Loucy (cell line): ENCODE data around the gene UBXN6.

Source experiments
- H2AFZ ChIP-seq: fragments of 200-600 bp; sonication (generic); 2 replicates; pipeline ENCODE4 v1.6.0; 2016; ENCODE audit warnings: antibody characterized with exemption, mild to moderate bottlenecking, low read length, moderate library complexity
- H3F3A ChIP-seq: fragments of 200-600 bp; 2 replicates; pipeline ENCODE4 v1.6.0; 2016; ENCODE audit warnings: antibody characterized with exemption, low read depth, mild to moderate bottlenecking
- H3K27me3 ChIP-seq: fragments of 200-600 bp; sonication (generic); 2 replicates; pipeline ENCODE4 v1.6.1; 2014; ENCODE audit warnings: low read length, mild to moderate bottlenecking; ENCODE audit not compliant: insufficient read depth, poor library complexity, severe bottlenecking
- H3K36me3 ChIP-seq: fragments of 200-600 bp; sonication (generic); 2 replicates; pipeline ENCODE4 v1.6.1; 2016; ENCODE audit warnings: low read length; ENCODE audit not compliant: insufficient read depth
- H3K4me1 ChIP-seq: fragments of 200-600 bp; sonication (generic); 2 replicates; pipeline ENCODE4 v1.5.1; 2014; ENCODE audit warnings: low read length, mild to moderate bottlenecking; ENCODE audit not compliant: insufficient read depth, poor library complexity, severe bottlenecking
- H3K4me2 ChIP-seq: fragments of 200-600 bp; sonication (generic); 2 replicates; pipeline ENCODE4 v1.6.0; 2014; ENCODE audit warnings: antibody characterized with exemption, low read length, low read depth, mild to moderate bottlenecking; ENCODE audit not compliant: poor library complexity, severe bottlenecking
- H3K4me3 ChIP-seq: fragments of 200-600 bp; sonication (generic); 2 replicates; pipeline ENCODE4 v1.5.1; 2014; ENCODE audit warnings: low read length, mild to moderate bottlenecking, mixed read lengths; ENCODE audit not compliant: poor library complexity, severe bottlenecking
- H3K79me2 ChIP-seq: fragments of 200-600 bp; sonication (generic); 2 replicates; pipeline ENCODE4 v1.6.1; 2014; ENCODE audit warnings: low read length; ENCODE audit not compliant: insufficient read depth
- H3K9ac ChIP-seq: fragments of 200-600 bp; sonication (generic); 2 replicates; pipeline ENCODE4 v1.6.0; 2014; ENCODE audit warnings: mild to moderate bottlenecking, low read depth, low read length, moderate library complexity; ENCODE audit not compliant: poor library complexity, severe bottlenecking
- H3K9me2 ChIP-seq: fragments of 200-600 bp; sonication (generic); replicated peaks from 2 replicates; pipeline ENCODE4 v1.6.1; 2016; ENCODE audit warnings: low read depth, low read length, mixed read lengths
- H3K9me3 ChIP-seq: fragments of 200-600 bp; sonication (generic); 2 replicates; pipeline ENCODE4 v1.6.1; 2014; ENCODE audit warnings: mild to moderate bottlenecking, antibody characterized with exemption, low read length, low read depth; ENCODE audit not compliant: insufficient read depth
- H4K20me1 ChIP-seq: fragments of 200-600 bp; sonication (generic); 2 replicates; pipeline ENCODE4 v1.6.0; 2014; ENCODE audit warnings: antibody characterized with exemption, low read length, mild to moderate bottlenecking; ENCODE audit not compliant: insufficient read depth, poor library complexity, severe bottlenecking
- CTCF ChIP-seq: fragments of 200-600 bp; sonication (generic); conservative IDR thresholded peaks from 2 replicates; pipeline ENCODE4 v1.5.1; 2014; ENCODE audit warnings: mild to moderate bottlenecking, antibody characterized with exemption, low read length
- EZH2phosphoT487 ChIP-seq: fragments of 200-600 bp; IDR thresholded peaks from 2 replicates; pipeline ENCODE4 v1.6.1; 2018; ENCODE audit warnings: antibody characterized with exemption, mild to moderate bottlenecking, moderate library complexity, borderline replicate concordance

The UBXN6 gene

GRCh38 chr19:4474514-4475022, 17.0 kb upstream of the UBXN6 start:
- Histone ChIP-seq H3K4me1 (peaks cover 11% of the 10 kb centered on the region), H3K9ac (peak overlapping the region; percentile 94), H2AFZ (peak overlapping the region; percentile 13), H3K4me3 (peak overlapping the region; percentile 80), H4K20me1 (peaks cover 33% of the 10 kb centered on the region), H3K4me2 (peak overlapping the region; percentile 79), H3K9me3 (no peaks in the 10 kb centered on the region), H3K79me2 (peaks cover 40% of the 10 kb centered on the region), H3K36me3 (peaks cover 16% of the 10 kb centered on the region; the same call in 1 of the 2 replicates), H3K9me2 (no peaks in the 10 kb centered on the region), H3K27me3 (no peaks in the 10 kb centered on the region), H3F3A (0 out of 2 replicates have a peak, but pooled peaks cover 4% of the 10 kb centered on the region)
- TF ChIP-seq CTCF = no peak
- TF ChIP-seq EZH2phosphoT487 = no peak

- no peaks in the 10 kb centered on the region for H3K27me3 ChIP-seq
- peaks cover 11% of the 10 kb centered on the region for H3K4me1 ChIP-seq
- H3K4me3 ChIP-seq = peak overlapping the region; percentile 80
- no peaks in the 10 kb centered on the region for H3K9me3 ChIP-seq
- H2AFZ ChIP-seq = peak overlapping the region; percentile 13
- H3F3A ChIP-seq = 0 out of 2 replicates have a peak, but pooled peaks cover 4% of the 10 kb centered on the region
- no peaks in the 10 kb centered on the region for H3K9me2 ChIP-seq
- H4K20me1 ChIP-seq = peaks cover 33% of the 10 kb centered on the region
- H3K4me2 ChIP-seq = peak overlapping the region; percentile 79
- H3K9ac ChIP-seq = peak overlapping the region; percentile 94
- peaks cover 16% of the 10 kb centered on the region; the same call in 1 of the 2 replicates for H3K36me3 ChIP-seq
- no peak for TF ChIP-seq CTCF
- TF ChIP-seq EZH2phosphoT487 = no peak
- H3K79me2 ChIP-seq = peaks cover 40% of the 10 kb centered on the region
Measured at GRCh38 chr19:4473763-4474513, 16.3 kb upstream of the UBXN6 start.

- no peaks in the 10 kb centered on the region for H3K27me3 ChIP-seq
- no peak overlapping the region for H2AFZ ChIP-seq
- H3K36me3 ChIP-seq = peaks cover 16% of the 10 kb centered on the region; the same call in 1 of the 2 replicates
- H4K20me1 ChIP-seq = peaks cover 33% of the 10 kb centered on the region
- H3K9me2 ChIP-seq = no peaks in the 10 kb centered on the region
- peak overlapping the region; percentile 94 for H3K9ac ChIP-seq
- H3K4me2 ChIP-seq = peak overlapping the region; percentile 79
- TF ChIP-seq EZH2phosphoT487 (no peak), CTCF (no peak)
- peak overlapping the region; percentile 80 for H3K4me3 ChIP-seq
- H3K79me2 ChIP-seq = peaks cover 40% of the 10 kb centered on the region
- peaks cover 11% of the 10 kb centered on the region for H3K4me1 ChIP-seq
- H3K9me3 ChIP-seq = no peaks in the 10 kb centered on the region
- 0 out of 2 replicates have a peak, but pooled peaks cover 4% of the 10 kb centered on the region for H3F3A ChIP-seq
Measured at GRCh38 chr19:4473011-4473762, 15.6 kb upstream of the UBXN6 start.
